Loucy (cell line): ENCODE measurements around the gene GLMP.
A peak's percentile ranks its signal among the peaks of the same experiment; 100 is the strongest.

Experiments
- H2AFZ ChIP-seq: fragments of 200-600 bp; sonication (generic); 2 replicates; pipeline ENCODE4 v1.6.0; 2016; ENCODE audit warnings: antibody characterized with exemption, mild to moderate bottlenecking, low read length, moderate library complexity
- H3F3A ChIP-seq: fragments of 200-600 bp; 2 replicates; pipeline ENCODE4 v1.6.0; 2016; ENCODE audit warnings: antibody characterized with exemption, low read depth, mild to moderate bottlenecking
- H3K27me3 ChIP-seq: fragments of 200-600 bp; sonication (generic); 2 replicates; pipeline ENCODE4 v1.6.1; 2014; ENCODE audit warnings: low read length, mild to moderate bottlenecking; ENCODE audit not compliant: insufficient read depth, poor library complexity, severe bottlenecking
- H3K36me3 ChIP-seq: fragments of 200-600 bp; sonication (generic); 2 replicates; pipeline ENCODE4 v1.6.1; 2016; ENCODE audit warnings: low read length; ENCODE audit not compliant: insufficient read depth
- H3K4me1 ChIP-seq: fragments of 200-600 bp; sonication (generic); 2 replicates; pipeline ENCODE4 v1.5.1; 2014; ENCODE audit warnings: low read length, mild to moderate bottlenecking; ENCODE audit not compliant: insufficient read depth, poor library complexity, severe bottlenecking
- H3K4me2 ChIP-seq: fragments of 200-600 bp; sonication (generic); 2 replicates; pipeline ENCODE4 v1.6.0; 2014; ENCODE audit warnings: antibody characterized with exemption, low read length, low read depth, mild to moderate bottlenecking; ENCODE audit not compliant: poor library complexity, severe bottlenecking
- H3K4me3 ChIP-seq: fragments of 200-600 bp; sonication (generic); 2 replicates; pipeline ENCODE4 v1.5.1; 2014; ENCODE audit warnings: low read length, mild to moderate bottlenecking, mixed read lengths; ENCODE audit not compliant: poor library complexity, severe bottlenecking
- H3K79me2 ChIP-seq: fragments of 200-600 bp; sonication (generic); 2 replicates; pipeline ENCODE4 v1.6.1; 2014; ENCODE audit warnings: low read length; ENCODE audit not compliant: insufficient read depth
- H3K9ac ChIP-seq: fragments of 200-600 bp; sonication (generic); 2 replicates; pipeline ENCODE4 v1.6.0; 2014; ENCODE audit warnings: mild to moderate bottlenecking, low read depth, low read length, moderate library complexity; ENCODE audit not compliant: poor library complexity, severe bottlenecking
- H3K9me2 ChIP-seq: fragments of 200-600 bp; sonication (generic); replicated peaks from 2 replicates; pipeline ENCODE4 v1.6.1; 2016; ENCODE audit warnings: low read depth, low read length, mixed read lengths
- H3K9me3 ChIP-seq: fragments of 200-600 bp; sonication (generic); 2 replicates; pipeline ENCODE4 v1.6.1; 2014; ENCODE audit warnings: mild to moderate bottlenecking, antibody characterized with exemption, low read length, low read depth; ENCODE audit not compliant: insufficient read depth
- H4K20me1 ChIP-seq: fragments of 200-600 bp; sonication (generic); 2 replicates; pipeline ENCODE4 v1.6.0; 2014; ENCODE audit warnings: antibody characterized with exemption, low read length, mild to moderate bottlenecking; ENCODE audit not compliant: insufficient read depth, poor library complexity, severe bottlenecking
- CTCF ChIP-seq: fragments of 200-600 bp; sonication (generic); conservative IDR thresholded peaks from 2 replicates; pipeline ENCODE4 v1.5.1; 2014; ENCODE audit warnings: mild to moderate bottlenecking, antibody characterized with exemption, low read length
- EZH2phosphoT487 ChIP-seq: fragments of 200-600 bp; IDR thresholded peaks from 2 replicates; pipeline ENCODE4 v1.6.1; 2018; ENCODE audit warnings: antibody characterized with exemption, mild to moderate bottlenecking, moderate library complexity, borderline replicate concordance

The GLMP gene

DNA sequence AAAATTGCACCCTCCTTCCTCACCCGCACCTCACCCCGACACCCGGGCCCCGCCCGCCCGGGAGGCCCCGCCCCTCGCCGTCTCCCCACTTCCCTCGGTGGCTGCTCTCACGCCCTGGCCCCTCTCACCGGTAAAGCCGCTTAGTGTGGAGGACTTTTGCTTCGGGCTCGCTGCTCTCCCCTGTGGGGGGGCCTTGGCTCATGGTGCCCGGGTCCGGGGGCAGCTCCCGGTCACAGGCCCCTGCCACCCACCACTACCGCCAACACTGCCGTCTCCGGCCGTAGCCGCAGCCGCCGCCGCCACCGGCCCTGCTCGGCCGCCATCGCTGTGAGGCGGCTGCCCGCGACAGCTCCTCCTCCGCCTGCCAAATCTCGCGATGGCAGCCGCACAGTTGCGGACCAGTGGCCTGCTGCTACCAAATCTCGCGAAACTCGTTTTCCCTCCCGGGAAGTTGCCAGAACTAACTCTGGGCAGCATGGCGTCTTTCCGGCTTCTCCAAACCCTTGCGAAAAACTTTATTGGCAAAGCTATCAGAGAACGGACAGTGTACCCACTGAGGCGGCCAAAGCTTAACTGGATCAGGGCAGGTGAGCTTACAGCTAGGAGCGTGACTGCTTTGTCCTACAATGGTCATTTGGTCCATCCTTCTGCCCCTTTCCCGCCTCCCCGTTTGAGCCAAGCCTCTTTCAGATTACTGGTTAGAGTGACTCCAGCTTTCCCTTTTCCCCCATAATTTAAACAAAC lies 12.8 kb downstream of the GLMP start, which contains the start of gene SMG5:
SMG5 (minus strand) TSS at position 347 of the 744 bp plus-strand sequence; CDS start at position 202, 145 bp downstream.
- Histone ChIP-seq H4K20me1 (peaks cover 36% of the 10 kb centered on the region), H3K4me1 (peaks cover 31% of the 10 kb centered on the region), H2AFZ (peak within 1 kb of the TSS; percentile 83), H3K4me2 (peak within 1 kb of the TSS; percentile 97), H3K9me2 (no peaks in the 10 kb centered on the region), H3K9me3 (no peaks in the 10 kb centered on the region), H3K79me2 (peaks cover 57% of the 10 kb centered on the region), H3K36me3 (peaks cover 15% of the 10 kb centered on the region), H3K4me3 (peak within 1 kb of the TSS; percentile 79), H3F3A (no peaks in the 10 kb centered on the region), H3K27me3 (no peaks in the 10 kb centered on the region), H3K9ac (peak within 1 kb of the TSS; percentile 82)
- no peak for TF ChIP-seq EZH2phosphoT487
- no peak for TF ChIP-seq CTCF

GRCh38 chr1:156281693-156282478 lies 13.6 kb downstream of the GLMP start:
- H2AFZ ChIP-seq = peak overlapping the region; percentile 80

DNA sequence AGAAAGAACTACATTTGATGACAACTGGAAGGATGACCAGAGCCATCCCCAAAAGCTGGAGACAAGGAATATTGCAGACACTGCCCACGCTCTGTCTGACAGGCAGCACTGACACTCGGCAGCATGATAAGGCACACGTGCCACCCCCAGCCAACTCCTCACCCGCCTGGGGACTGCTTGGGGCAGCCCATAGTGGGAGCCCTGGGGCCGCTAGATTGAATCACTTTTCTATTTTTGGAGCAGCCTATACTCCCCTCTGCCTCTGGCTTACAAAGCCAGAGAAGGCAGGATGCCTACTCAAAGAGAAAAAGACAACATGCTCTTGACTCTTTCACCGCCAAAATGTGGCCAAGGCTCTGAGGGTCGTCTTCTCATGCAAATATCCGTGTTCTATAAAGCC lies 14.2 kb downstream of the GLMP start:
- H3K79me2 ChIP-seq = peaks cover 57% of the 10 kb centered on the region
- no peak overlapping the region for H2AFZ ChIP-seq
- H3K9me3 ChIP-seq = no peaks in the 10 kb centered on the region
- TF ChIP-seq EZH2phosphoT487 = no peak
- TF ChIP-seq CTCF = peak; percentile 30
- H3K36me3 ChIP-seq = peaks cover 29% of the 10 kb centered on the region
- H3F3A ChIP-seq = no peaks in the 10 kb centered on the region
- peaks cover 31% of the 10 kb centered on the region for H3K4me1 ChIP-seq
- peak overlapping the region; percentile 97 for H3K4me2 ChIP-seq
- H3K27me3 ChIP-seq = no peaks in the 10 kb centered on the region
- H3K9ac ChIP-seq = peak overlapping the region; percentile 82
- H3K4me3 ChIP-seq = peak overlapping the region; percentile 79
- no peaks in the 10 kb centered on the region for H3K9me2 ChIP-seq
- H4K20me1 ChIP-seq = peaks cover 36% of the 10 kb centered on the region

More at GRCh38 chr1:156281693-156282478, 13.6 kb downstream of the GLMP start:
- H3K4me3 ChIP-seq = peak overlapping the region; percentile 79
- H3K4me2 ChIP-seq = peak overlapping the region; percentile 97
- TF ChIP-seq CTCF = no peak
- no peak for TF ChIP-seq EZH2phosphoT487
- H3K36me3 ChIP-seq = peaks cover 23% of the 10 kb centered on the region
- peaks cover 36% of the 10 kb centered on the region for H4K20me1 ChIP-seq
- peak overlapping the region; percentile 82 for H3K9ac ChIP-seq
- no peaks in the 10 kb centered on the region for H3K9me2 ChIP-seq
- H3K27me3 ChIP-seq = no peaks in the 10 kb centered on the region
- peaks cover 31% of the 10 kb centered on the region for H3K4me1 ChIP-seq
- no peaks in the 10 kb centered on the region for H3F3A ChIP-seq
- H3K9me3 ChIP-seq = no peaks in the 10 kb centered on the region
- peaks cover 57% of the 10 kb centered on the region for H3K79me2 ChIP-seq
